ENCODE measurements around the gene NUDT13.

- TF ChIP-seq BHLHE40 (IDR thresholded peaks at IDR 0.05; ENCODE audit: borderline replicate concordance) (no peak), FOXA1 (IDR thresholded peaks at IDR 0.05) (no peak), LEF1 (IDR thresholded peaks at IDR 0.05; ENCODE audit: borderline replicate concordance) (no peak), NFRKB (IDR thresholded peaks at IDR 0.05) (no peak), FOXM1 (IDR thresholded peaks at IDR 0.05; ENCODE audit: borderline replicate concordance) (no peak), FOXK2 (IDR thresholded peaks at IDR 0.05) (no peak)
Observed at GRCh38 chr10:73113551-73113950, 3.3 kb downstream of the NUDT13 start.

All from HEK293T (cell line).